Measurements from ENCODE around the gene GPRC5A. TPM values are rescaled to one million over a fixed set of nuclear protein-coding genes. Genes with fewer than 3 reads are reported as not detected.

The GPRC5A gene
- total RNA-seq, 1 donor from 2014 or later, result 27.3 TPM

- H3K27me3 Mint-ChIP-seq (ENCODE audit: unreplicated experiment), result no peaks in the 10 kb centered on the region
- peaks cover 5% of the 10 kb centered on the region for H3K9me3 Mint-ChIP-seq (ENCODE audit: unreplicated experiment)
- no peak overlapping the region for H3K27ac Mint-ChIP-seq (ENCODE audit: unreplicated experiment)
- no peak for DNase-seq (ENCODE audit: extremely low spot score, unreplicated experiment)
- no peak overlapping the region for H3K4me3 Mint-ChIP-seq (ENCODE audit: unreplicated experiment)
- no peaks in the 10 kb centered on the region for H3K4me1 Mint-ChIP-seq (ENCODE audit: unreplicated experiment)
- H3K36me3 Mint-ChIP-seq (ENCODE audit: unreplicated experiment), result peaks cover 2% of the 10 kb centered on the region
- TF ChIP-seq CTCF (IDR thresholded peaks at IDR 0.05), result no peak
Measured at GRCh38 chr12:12933742-12934141, 42.4 kb downstream of the GPRC5A start.

GRCh38 chr12:12934556-12934955, 43.2 kb downstream of the GPRC5A start:
- Mint-ChIP-seq H3K4me1 (ENCODE audit: unreplicated experiment) (no peaks in the 10 kb centered on the region), H3K36me3 (ENCODE audit: unreplicated experiment) (peaks cover 2% of the 10 kb centered on the region), H3K9me3 (ENCODE audit: unreplicated experiment) (peaks cover 5% of the 10 kb centered on the region), H3K27me3 (ENCODE audit: unreplicated experiment) (no peaks in the 10 kb centered on the region), H3K4me3 (ENCODE audit: unreplicated experiment) (no peak overlapping the region), H3K27ac (ENCODE audit: unreplicated experiment) (no peak overlapping the region)
- no peak for DNase-seq (ENCODE audit: extremely low spot score, unreplicated experiment)
- TF ChIP-seq CTCF (IDR thresholded peaks at IDR 0.05), result no peak

- H3K27ac Mint-ChIP-seq (ENCODE audit: unreplicated experiment), result no peak overlapping the region
- H3K27me3 Mint-ChIP-seq (ENCODE audit: unreplicated experiment), result no peaks in the 10 kb centered on the region
- peak; percentile 64 for DNase-seq (ENCODE audit: extremely low spot score, unreplicated experiment)
- TF ChIP-seq CTCF (IDR thresholded peaks at IDR 0.05), result no peak
- H3K9me3 Mint-ChIP-seq (ENCODE audit: unreplicated experiment), result no peaks in the 10 kb centered on the region
- H3K4me3 Mint-ChIP-seq (ENCODE audit: unreplicated experiment), result no peak overlapping the region
- no peaks in the 10 kb centered on the region for H3K4me1 Mint-ChIP-seq (ENCODE audit: unreplicated experiment)
- no peaks in the 10 kb centered on the region for H3K36me3 Mint-ChIP-seq (ENCODE audit: unreplicated experiment)
Measured at GRCh38 chr12:12936983-12937491, 45.7 kb downstream of the GPRC5A start.

- Mint-ChIP-seq H3K27ac (ENCODE audit: unreplicated experiment) (no peak overlapping the region), H3K27me3 (ENCODE audit: unreplicated experiment) (no peaks in the 10 kb centered on the region), H3K36me3 (ENCODE audit: unreplicated experiment) (no peaks in the 10 kb centered on the region), H3K4me1 (ENCODE audit: unreplicated experiment) (no peaks in the 10 kb centered on the region), H3K9me3 (ENCODE audit: unreplicated experiment) (no peaks in the 10 kb centered on the region), H3K4me3 (ENCODE audit: unreplicated experiment) (no peak overlapping the region)
- TF ChIP-seq CTCF (IDR thresholded peaks at IDR 0.05), result no peak
- DNase-seq (ENCODE audit: extremely low spot score, unreplicated experiment), result no peak
Measured at GRCh38 chr12:12938541-12938940, 47.2 kb downstream of the GPRC5A start.

GRCh38 chr12:12939888-12940287, 48.5 kb downstream of the GPRC5A start:
- no peak for TF ChIP-seq CTCF (IDR thresholded peaks at IDR 0.05)
- no peak overlapping the region for H3K4me3 Mint-ChIP-seq (ENCODE audit: unreplicated experiment)
- H3K27ac Mint-ChIP-seq (ENCODE audit: unreplicated experiment), result no peak overlapping the region
- H3K4me1 Mint-ChIP-seq (ENCODE audit: unreplicated experiment), result no peaks in the 10 kb centered on the region
- H3K36me3 Mint-ChIP-seq (ENCODE audit: unreplicated experiment), result no peaks in the 10 kb centered on the region
- H3K9me3 Mint-ChIP-seq (ENCODE audit: unreplicated experiment), result no peaks in the 10 kb centered on the region
- H3K27me3 Mint-ChIP-seq (ENCODE audit: unreplicated experiment), result no peaks in the 10 kb centered on the region
- DNase-seq (ENCODE audit: extremely low spot score, unreplicated experiment), result no peak

All from osteocyte (in vitro differentiated cells).